GM18870 (cell line): Measurements from ENCODE around the gene AKAP8.
"Not testable (repeated sequence)": the region's sequence is repeated elsewhere in the genome, so short reads cannot be mapped to it uniquely, and the experiment has no call there.

ENCODE experiments used
- ATAC-seq: cut with Tn5 transposase; IDR thresholded peaks from one replicate; pipeline ENCODE4 v1.9.1; 2021; ENCODE audit warnings: moderate library complexity; ENCODE audit not compliant: unreplicated experiment

AKAP8 gene

DNA sequence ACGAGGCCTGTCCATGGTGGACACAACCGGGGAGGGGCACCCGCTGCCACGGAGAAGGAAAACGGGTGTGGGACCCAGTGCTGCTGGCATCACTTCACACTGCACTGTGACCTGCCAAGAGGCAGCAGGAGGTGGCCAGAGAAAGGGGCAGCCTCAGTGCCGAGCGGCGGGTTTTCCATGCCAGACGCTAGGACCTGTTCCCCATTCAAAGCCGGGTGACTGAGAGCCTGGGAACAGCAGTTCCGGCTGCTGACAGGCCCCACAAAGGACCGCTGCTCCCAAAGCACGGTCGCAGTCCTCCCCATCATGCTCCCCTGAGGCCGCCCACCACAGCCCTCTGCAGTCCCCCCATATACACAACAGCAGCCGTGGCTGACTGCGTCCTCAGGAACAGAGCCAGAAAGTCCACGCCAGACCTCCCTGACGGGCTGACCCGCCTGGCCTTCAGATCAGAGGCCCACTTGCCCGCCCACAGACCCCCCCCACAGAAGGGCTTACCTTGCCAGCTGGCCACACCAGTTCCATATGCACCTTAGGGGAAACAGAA lies 5.4 kb downstream of the AKAP8 start:
- no peak for ATAC-seq

DNA sequence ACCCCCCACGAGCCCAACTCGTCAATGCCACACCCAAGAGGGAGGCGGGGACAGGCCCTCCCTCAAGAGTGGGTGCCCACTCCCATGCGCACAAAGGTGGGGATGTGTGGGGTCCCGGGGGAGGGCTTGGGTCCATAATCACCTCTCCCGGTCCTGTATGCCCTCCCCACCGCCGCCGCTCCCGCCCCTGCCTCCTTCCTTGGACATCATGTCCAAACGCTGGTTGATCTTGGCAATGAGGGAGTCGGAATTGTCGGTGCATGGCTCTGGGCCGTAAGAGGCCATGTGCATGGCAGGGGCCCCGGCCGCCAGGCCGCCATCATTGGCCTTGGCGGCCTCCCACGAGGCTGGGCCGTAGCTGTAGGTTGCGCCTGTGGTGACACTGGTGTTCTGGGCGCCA lies 5.9 kb downstream of the AKAP8 start:
- ATAC-seq: no peak

DNA sequence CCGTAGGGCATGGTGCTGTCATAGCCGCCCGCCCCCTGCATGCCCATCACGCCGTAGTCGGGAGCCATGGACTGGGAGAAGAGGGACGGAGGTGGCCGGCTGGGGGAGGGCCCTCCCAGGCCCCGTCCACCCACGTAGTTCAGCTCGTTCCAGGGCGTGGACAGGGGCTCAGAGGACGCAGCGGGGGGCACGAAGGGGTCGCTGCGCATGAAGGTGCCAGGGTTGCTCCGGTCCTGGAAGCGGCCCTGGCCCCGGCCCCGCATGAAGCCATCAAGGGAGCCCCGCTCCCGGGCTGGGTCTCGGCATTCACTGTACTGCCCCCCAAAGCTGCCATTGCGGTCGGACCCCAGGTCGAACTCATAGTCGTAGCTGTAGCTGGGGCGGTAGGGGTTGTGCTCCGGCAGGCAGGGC lies 6.7 kb downstream of the AKAP8 start:
- ATAC-seq: no peak

DNA sequence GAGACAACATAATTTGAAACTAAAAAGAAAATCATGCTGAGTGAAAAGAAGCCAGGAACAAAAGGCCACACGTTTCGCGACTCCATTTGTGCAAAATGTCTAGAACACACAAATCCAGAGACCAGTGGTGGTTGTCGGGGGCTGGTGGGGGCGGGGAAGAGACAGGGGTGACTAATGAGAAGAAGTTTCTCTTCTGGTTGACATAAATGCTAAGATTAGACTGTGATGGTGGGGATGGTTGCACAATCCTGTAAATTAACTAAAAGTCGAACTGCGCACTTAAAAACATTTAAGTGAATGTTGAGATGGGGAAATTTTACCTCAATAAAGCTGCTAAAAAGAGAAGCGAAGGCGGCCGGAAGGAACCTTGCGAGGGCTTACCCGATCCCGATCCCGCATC lies 7.1 kb downstream of the AKAP8 start:
- ATAC-seq: no peak

DNA sequence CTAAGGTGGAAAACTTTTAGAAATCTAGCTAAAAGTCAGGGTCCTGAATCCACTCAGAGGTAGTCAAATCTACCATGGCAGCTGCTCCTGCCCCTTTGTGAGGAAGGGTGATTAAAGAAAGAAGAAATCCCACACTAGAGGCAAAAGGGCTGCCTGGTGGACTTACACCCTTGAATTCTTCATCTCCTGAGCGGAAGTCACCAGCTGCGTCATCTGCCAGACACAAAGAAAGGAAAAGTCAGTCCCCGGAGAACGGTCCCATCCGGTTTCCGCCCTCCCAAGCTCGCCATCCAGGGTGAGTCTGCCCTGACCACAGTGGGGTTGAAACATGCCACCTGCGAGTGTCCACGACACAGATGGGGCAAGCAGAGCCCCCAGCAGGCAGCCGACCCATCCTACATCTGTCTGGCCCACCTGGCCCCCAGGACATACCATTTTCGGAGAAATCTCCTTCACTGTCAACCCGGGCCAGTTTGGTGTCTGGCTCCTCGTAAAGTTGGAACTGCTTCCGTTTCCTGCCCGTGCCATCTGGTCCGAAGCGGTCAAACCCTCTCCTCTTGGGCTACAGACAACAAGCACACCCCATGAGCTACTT lies 7.7 kb downstream of the AKAP8 start:
- ATAC-seq: no peak

DNA sequence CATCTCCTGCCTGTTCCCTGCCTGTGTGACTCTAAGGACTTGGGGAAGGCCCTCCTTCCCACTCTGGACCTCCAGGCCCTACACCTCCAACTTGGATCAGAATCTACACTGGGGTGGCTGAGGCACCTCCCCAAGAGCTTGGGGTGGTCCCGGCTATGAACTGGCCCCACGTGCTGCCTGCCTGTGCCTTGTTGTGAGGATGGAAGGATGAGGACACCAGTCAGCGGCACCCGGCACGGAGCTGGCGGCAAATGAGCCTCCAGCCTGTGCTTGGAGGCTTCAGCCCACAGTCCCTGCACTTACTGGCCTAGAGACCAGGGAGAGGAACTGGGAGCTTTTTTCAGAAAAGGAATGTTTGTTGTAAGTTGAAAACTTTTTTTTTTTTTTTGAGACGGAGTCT lies 8.5 kb downstream of the AKAP8 start:
- ATAC-seq: no peak

GRCh38 chr19:15369594-15369891 lies 10.0 kb downstream of the AKAP8 start:
- no peak for ATAC-seq

DNA sequence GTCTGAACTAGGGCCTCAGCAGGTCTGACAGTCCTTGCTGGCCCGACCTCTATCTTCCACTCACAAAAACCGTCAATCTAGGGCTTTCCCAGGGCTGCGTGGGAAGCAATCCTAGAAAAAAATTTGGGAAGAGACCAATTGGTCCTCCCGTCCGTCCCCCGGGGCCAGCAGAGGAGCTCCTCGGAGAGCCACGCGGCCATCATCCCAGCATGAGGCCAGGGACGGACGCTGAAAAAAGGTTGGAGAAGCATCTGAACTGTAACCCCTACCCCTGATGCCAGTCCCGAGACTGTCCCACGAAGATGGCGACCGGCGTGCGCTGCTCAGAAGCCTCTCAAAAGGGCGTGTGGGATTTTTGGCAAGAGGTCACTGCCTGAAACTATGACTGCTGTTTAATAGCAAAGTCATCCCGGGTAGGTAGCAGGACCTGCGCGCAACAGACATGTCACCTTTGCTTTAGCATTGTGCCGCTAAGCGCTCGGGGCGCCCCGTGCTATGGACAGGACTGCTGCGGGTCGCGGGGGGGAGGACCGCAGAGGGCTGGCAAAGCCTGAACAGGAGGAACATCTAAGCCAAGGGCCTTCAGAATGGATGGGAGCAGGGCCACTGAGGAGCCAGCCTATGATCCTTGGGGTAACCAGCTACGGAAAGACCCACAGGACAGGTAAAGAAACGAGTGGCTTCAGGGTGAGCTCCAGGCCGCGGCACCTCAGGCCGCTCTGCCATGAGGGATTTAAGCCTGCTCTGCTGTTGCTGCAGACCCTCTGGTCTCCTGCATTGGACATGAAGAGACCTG lies 10.6 kb downstream of the AKAP8 start:
- no peak for ATAC-seq

- no peak for ATAC-seq
These were observed 11.4 kb downstream of the AKAP8 start for GRCh38 chr19:15368051-15368632.

DNA sequence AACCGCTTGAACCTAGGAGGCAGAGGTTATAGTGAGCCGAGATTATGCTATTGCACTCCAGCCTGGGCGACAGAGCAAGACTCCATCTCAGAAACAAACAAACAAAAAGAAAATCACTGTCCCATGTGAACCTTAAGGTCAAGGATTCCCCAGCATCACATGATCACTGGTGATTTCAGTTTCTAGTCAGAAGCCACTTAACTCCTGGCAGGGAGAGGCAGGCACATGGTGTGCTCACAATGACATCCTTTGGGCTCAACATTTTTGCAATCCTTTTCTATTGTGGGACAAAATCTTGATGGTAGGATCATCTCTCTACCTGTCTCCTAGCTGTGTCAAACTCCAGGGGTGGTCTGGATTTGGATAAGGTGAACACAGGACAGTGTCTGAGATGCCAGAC lies 12.1 kb downstream of the AKAP8 start:
- ATAC-seq: no peak

DNA sequence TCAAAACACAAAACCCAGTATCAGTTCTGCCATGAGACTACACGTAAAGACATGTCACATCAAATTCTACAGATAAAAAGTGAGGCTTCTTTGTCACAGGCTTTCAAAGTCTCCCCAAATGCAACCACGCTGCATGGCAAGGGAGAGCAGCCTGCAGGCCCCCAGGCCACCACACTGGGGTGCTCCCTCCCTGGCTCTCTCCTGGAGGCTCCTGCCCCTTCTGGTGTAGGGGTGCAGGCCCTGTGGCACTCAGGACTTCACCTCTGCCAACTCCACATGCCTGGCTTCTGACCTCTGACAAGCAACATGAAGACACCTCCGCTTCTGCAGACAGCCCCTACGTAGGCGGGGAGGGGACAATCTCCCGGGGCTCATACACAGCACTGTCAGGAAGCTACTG lies 14.3 kb downstream of the AKAP8 start:
- no peak for ATAC-seq

DNA sequence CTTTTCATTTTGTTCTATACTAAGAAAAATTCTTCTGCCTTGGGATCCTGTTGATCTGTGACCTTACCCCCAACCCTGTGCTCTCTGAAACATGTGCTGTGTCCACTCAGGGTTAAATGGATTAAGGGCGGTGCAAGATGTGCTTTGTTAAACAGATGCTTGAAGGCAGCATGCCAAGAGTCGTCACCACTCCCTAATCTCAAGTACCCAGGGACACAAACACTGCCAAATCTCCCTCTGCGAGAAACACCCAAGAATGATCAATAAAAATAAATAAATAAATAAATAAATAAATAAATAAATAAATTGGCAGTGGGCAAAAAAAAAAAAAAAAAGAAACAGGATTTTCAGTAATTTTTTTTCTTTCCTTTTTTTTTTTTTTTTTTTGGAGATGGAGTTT lies 15.8 kb downstream of the AKAP8 start:
- not testable (repeated sequence) for ATAC-seq

- not testable (repeated sequence) for ATAC-seq
These were observed 16.5 kb downstream of the AKAP8 start for GRCh38 chr19:15363048-15363447.

DNA sequence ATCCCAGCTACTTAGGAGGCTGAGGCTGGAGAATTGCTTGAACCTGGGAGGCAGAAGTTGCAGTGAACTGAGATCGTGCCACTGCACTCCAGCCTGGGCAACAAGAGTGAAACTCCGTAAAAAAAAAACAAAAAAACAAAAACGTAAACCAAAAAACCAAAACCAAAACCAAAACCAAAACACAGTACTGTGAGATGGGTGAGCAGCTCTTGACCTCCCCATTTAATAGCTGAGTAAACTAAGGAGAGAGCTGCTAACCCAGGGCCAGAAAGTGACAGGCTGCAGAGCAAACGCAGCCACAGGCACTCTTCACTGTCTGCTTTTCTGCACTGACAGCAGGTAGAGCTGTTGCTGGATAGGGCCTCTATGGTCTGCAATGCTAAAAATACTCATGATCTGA lies 19.6 kb downstream of the AKAP8 start:
- not testable (repeated sequence) for ATAC-seq

DNA sequence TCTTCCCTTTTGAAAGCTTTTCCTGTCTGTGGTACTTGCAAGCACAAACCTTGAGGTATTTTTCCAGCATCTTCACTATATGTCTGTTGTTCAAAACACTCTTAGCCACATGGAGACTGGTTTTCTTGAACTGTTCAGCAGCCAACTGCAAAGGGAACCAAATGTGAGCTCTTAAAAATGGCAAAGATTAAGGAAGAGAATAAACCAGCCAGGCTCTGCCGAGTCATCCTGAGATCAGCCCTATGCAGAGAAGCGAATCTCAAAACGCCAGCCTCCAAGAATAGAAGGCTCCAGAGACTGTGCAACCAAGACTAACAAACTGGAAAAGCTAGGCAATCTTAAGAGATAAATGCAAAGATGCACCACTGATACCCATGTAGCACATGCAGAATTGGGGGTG lies 20.7 kb downstream of the AKAP8 start:
- ATAC-seq: no peak

DNA sequence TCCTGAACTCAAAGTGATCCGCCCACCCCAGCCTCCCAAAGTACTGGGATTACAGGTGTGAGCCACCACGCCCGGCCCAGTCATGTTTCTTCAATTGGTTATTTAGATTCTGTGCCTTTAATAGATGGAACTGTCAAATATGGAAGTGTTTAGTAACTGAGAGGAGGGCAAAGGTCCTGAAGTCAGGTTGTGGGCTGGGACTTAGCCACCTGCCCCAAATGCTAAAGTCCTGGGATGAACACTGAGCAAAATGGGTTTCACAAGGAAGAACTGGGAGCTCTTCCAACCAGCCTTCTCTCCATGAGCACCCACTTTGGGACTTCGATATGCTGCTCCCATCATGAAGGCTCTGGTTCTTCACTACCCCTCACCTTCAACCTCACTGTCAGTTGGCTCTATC lies 21.7 kb downstream of the AKAP8 start:
- ATAC-seq: no peak

DNA sequence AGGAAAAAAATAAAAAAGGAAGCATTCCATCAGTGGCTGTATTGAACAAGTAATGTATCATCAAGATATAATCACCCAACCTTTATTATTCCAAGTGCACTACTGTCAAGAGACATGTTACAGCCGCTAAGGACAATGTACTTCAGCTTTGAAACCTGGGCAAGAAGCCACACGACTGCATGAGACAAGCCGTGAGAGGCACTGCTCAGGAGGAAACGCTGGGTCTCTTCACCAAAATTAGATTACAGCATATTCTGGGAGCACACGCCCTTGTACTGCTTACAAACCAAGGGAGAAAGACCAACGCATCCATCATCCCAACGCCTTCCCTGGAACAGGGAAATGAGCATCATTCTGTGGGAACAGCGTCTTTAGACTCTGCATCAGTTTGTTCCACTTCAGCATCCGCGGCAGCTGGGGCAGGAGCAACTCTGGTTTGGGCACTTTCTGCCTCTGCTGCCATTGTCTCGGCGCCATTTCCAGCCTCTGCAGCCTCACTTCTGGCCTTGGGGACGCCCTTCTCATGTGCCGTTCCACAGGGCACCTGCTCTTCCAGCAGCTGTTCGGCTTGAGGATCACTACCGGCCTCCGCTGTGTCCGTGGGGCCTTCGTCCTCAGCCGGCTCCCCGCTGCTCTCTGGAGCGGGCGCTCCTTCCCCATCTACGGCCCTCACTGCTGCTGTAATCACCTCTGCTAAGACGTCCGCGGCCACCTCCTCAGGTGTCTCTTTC lies 24.9 kb downstream of the AKAP8 start:
- no peak for ATAC-seq

DNA sequence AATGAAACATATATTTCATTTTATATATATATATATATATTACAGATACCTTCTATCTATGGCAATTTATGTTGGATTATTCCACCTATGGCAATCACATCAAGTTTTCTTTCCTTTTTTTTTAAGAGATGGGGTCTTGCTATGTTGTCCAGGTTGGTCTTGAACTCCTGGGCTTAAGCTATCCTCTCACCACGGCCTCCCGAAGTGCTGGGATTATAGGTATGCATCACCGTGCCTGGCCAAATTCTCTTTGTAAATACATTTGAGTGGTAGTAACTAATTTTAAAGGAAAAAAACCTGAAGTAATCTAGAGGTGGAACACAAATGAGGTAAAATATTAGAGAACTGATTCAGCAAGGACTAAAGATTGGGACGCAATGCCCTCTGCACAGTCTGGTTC lies 25.7 kb downstream of the AKAP8 start:
- no peak for ATAC-seq

DNA sequence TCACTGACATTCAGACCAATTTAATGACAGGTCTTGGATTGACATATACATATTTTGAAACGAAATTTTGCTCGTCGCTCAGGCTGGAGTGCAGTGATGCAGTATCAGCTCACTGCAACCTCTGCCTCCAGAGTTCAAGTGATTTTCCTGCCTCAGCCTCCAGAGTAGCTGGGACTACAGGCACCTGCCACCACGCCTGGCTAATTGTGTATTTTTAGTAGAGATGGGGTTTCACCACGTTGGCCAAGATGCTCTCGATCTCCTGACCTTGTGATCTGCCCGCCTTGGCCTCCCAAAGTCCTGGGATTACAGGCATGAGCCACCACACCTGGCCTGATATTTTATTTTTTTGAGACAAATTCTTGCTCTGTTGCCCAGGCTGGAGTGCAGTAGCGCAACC lies 27.1 kb downstream of the AKAP8 start:
- not testable (repeated sequence) for ATAC-seq

- ATAC-seq: not testable (repeated sequence)
These were observed 38.3 kb downstream of the AKAP8 start for GRCh38 chr19:15341328-15341727.

- no peak for ATAC-seq
These were observed 39.5 kb downstream of the AKAP8 start for GRCh38 chr19:15340086-15340485.

DNA sequence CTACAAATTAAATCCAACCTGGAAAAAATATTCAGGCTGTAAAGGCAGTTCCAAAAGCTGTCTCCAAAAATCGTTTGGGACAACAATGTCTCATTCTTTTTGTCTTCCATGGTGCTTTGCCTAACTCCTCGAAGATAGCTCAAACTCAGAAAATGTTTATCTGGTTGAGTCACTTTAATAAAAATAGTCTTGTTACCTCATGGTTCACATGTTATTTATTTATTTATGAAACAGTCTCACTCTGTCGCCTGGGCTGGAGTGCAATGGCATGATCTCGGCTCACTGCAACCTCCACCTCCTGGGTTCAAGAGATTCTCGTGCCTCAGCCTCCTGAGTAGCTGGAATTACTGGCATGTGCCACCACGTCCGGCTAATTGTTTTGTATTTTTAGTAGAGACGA lies 42.4 kb downstream of the AKAP8 start:
- no peak for ATAC-seq
